CD14-positive monocyte (primary cell): ENCODE results near the gene GHSR. TPM values are rescaled to one million over a fixed set of nuclear protein-coding genes. Genes with fewer than 3 reads are reported as not detected.

Experiments
- DNase-seq, 3 donors: peaks; one replicate each; pipeline ENCODE4 v3.0.0-alpha.2; 2011 to 2022
- H2AFZ ChIP-seq: 2 replicates; pipeline ENCODE4 v1.6.0; 2012; ENCODE audit warnings: mild to moderate bottlenecking, low read depth, low read length, inconsistent platforms; ENCODE audit not compliant: insufficient read depth, poor library complexity, severe bottlenecking
- H3K27ac ChIP-seq, 2 donors: 1 replicate in 1 of 2; 2 replicates in 1 of 2; pipeline ENCODE4 v1.5.1; 2012 to 2013; ENCODE audit warnings: low read length in 2 of 2, control low read depth in 1 of 2, inconsistent platforms in 1 of 2, low read depth in 1 of 2, mild to moderate bottlenecking in 1 of 2
- H3K27me3 ChIP-seq, 2 donors: one replicate each; pipeline versions ENCODE4 v1.6.0 to v1.6.1; 2011 to 2013; ENCODE audit warnings: low read length in 2 of 2; ENCODE audit not compliant: control insufficient read depth in 2 of 2, insufficient read depth in 2 of 2
- H3K36me3 ChIP-seq, 2 donors: replicated peaks in 1 of 2; 1 replicate in 1 of 2; 2 replicates in 1 of 2; pipeline versions ENCODE4 v1.5.1 to v1.6.1; 2012 to 2013; ENCODE audit warnings: low read length in 2 of 2, control low read depth in 1 of 2, inconsistent platforms in 1 of 2, mild to moderate bottlenecking in 1 of 2; ENCODE audit not compliant: insufficient read depth in 2 of 2, control insufficient read depth in 1 of 2
- H3K4me1 ChIP-seq, 2 donors: 1 replicate in 1 of 2; 2 replicates in 1 of 2; pipeline versions ENCODE4 v1.5.1 to v1.6.1; 2012 to 2013; ENCODE audit warnings: low read length in 2 of 2, control low read depth in 1 of 2, inconsistent platforms in 1 of 2, mild to moderate bottlenecking in 1 of 2, moderate library complexity in 1 of 2; ENCODE audit not compliant: insufficient read depth in 2 of 2, control insufficient read depth in 1 of 2
- H3K4me2 ChIP-seq: replicated peaks from 2 replicates; pipeline ENCODE3; 2012; ENCODE audit warnings: low read length, moderate library complexity, mild to moderate bottlenecking; ENCODE audit not compliant: poor library complexity, severe bottlenecking; ENCODE audit errors: extremely low read depth
- H3K4me3 ChIP-seq, 3 experiments: fragments of 200-600 bp in 1 of 3; sonication (generic) in 1 of 3; replicated peaks in 1 of 3; 1 replicate in 2 of 3; 2 replicates in 1 of 3; pipeline ENCODE4 v1.5.1; 2011 to 2013; ENCODE audit warnings: low read length in 3 of 3, mild to moderate bottlenecking in 3 of 3, control low read depth in 2 of 3, low read depth in 2 of 3, inconsistent platforms in 1 of 3, moderate library complexity in 1 of 3
- H3K79me2 ChIP-seq: 2 replicates; pipeline ENCODE4 v1.6.0; 2012; ENCODE audit warnings: mild to moderate bottlenecking, control low read depth, inconsistent platforms, low read length, moderate library complexity; ENCODE audit not compliant: insufficient read depth
- H3K9ac ChIP-seq: 2 replicates; pipeline ENCODE4 v1.6.0; 2017; ENCODE audit warnings: low read length, mild to moderate bottlenecking; ENCODE audit not compliant: insufficient read depth, poor library complexity, severe bottlenecking
- H3K9me3 ChIP-seq, 2 donors: replicated peaks in 1 of 2; 1 replicate in 1 of 2; 2 replicates in 1 of 2; pipeline versions ENCODE4 v1.5.1 to v1.6.1; 2012 to 2013; ENCODE audit warnings: low read length in 2 of 2, control low read depth in 1 of 2; ENCODE audit not compliant: control insufficient read depth in 1 of 2, insufficient read depth in 1 of 2
- H4K20me1 ChIP-seq: 2 replicates; pipeline ENCODE4 v1.6.0; 2012; ENCODE audit warnings: mild to moderate bottlenecking, low read length, control low read depth, moderate library complexity; ENCODE audit not compliant: insufficient read depth
- H3K27ac Mint-ChIP-seq, 7 donors: one replicate each; pipeline ENCODE4 v1.8.0; 2020; ENCODE audit warnings: mild to moderate bottlenecking in 7 of 7, mixed read lengths in 7 of 7, moderate library complexity in 6 of 7, inconsistent platforms in 2 of 7
- H3K27me3 Mint-ChIP-seq, 3 donors: one replicate each; pipeline ENCODE4 v1.8.0; 2021 to 2022; ENCODE audit warnings: low read depth in 3 of 3, mild to moderate bottlenecking in 3 of 3, mixed read lengths in 3 of 3, moderate library complexity in 3 of 3, inconsistent platforms in 1 of 3
- H3K36me3 Mint-ChIP-seq, 2 donors: one replicate each; pipeline ENCODE4 v1.8.0; 2020; ENCODE audit warnings: mixed read lengths in 2 of 2, inconsistent platforms in 1 of 2, mild to moderate bottlenecking in 1 of 2
- H3K4me1 Mint-ChIP-seq: one replicate; pipeline ENCODE4 v1.8.0; 2020; ENCODE audit warnings: mild to moderate bottlenecking, mixed read lengths
- H3K4me3 Mint-ChIP-seq, 2 donors: one replicate each; pipeline ENCODE4 v1.8.0; 2020; ENCODE audit warnings: mild to moderate bottlenecking in 2 of 2, mixed read lengths in 2 of 2, moderate library complexity in 1 of 2
- H3K9me3 Mint-ChIP-seq, 7 donors: one replicate each; pipeline ENCODE4 v1.8.0; 2020 to 2022; ENCODE audit warnings: mixed read lengths in 7 of 7, mild to moderate bottlenecking in 6 of 7, moderate library complexity in 6 of 7, inconsistent platforms in 2 of 7
- WGBS: methylation state at CpG from one replicate; pipeline ENCODE4 v1.1.5; 2013; ENCODE audit warnings: missing lambda C conversion rate; ENCODE audit not compliant: insufficient coverage; 5-methylcytosine and 5-hydroxymethylcytosine counted together
- intact Hi-C, 2 donors: fragments of 100-400 bp; cut with micrococcal nuclease; formaldehyde crosslinking; loops; one replicate each; pipeline versions ENCODE4 v1.15.0 to v1.15.1; 2023
- polyA plus RNA-seq, 3 donors: library from polyadenylated mRNA; depleted of rRNA in 1 of 3; unstranded in 2 of 3; stranded (reverse) in 1 of 3; fragments of 300-500 nt in 2 of 3; fragments of >200 nt in 1 of 3; fragmentation: Illumina TruSeq in 2 of 3; gene quantifications; 1 replicate in 2 of 3; 2 replicates in 1 of 3; pipeline ENCODE4 v1.2.3, GENCODE V29; 2012 to 2021
- TF ChIP-seq, protein P1 (sequence below): fragments of 200-600 bp; IDR thresholded peaks from one replicate; pipeline ENCODE4 v1.8.0; 2022; ENCODE audit warnings: antibody characterized with exemption, mild to moderate bottlenecking

GHSR gene
- polyA plus RNA-seq, 3 donors: not detected

GRCh38 chr3:172402892-172403643 lies 45.2 kb downstream of the GHSR start:
- H4K20me1 ChIP-seq: no peaks in the 10 kb centered on the region
- H3K4me3 ChIP-seq: no peak overlapping the region
- peaks cover 21 to 40% of the 10 kb centered on the region in 2 donors for H3K36me3 ChIP-seq
- no peak overlapping the region for H3K9ac ChIP-seq
- no peaks in the 10 kb centered on the region for H3K79me2 ChIP-seq
- H3K4me3 Mint-ChIP-seq: no peak overlapping the region
- no peaks in the 10 kb centered on the region for H3K4me1 ChIP-seq
- H3K27ac ChIP-seq: no peak overlapping the region
- H3K4me2 ChIP-seq: no peak overlapping the region
- no peaks in the 10 kb centered on the region for H3K4me1 Mint-ChIP-seq
- H3K27me3 Mint-ChIP-seq: peaks cover 0 to 4% (median under 1%) of the 10 kb centered on the region in 3 donors
- H3K9me3 ChIP-seq: no peaks in the 10 kb centered on the region
- intact Hi-C loops: no loop called here
- WGBS: no CpG with 5 or more reads among the region's 8 CpGs
- H3K27ac Mint-ChIP-seq: no peak overlapping the region
- no peaks in the 10 kb centered on the region for H3K27me3 ChIP-seq
- no peak for DNase-seq
- H3K36me3 Mint-ChIP-seq: peaks cover 37 to 43% of the 10 kb centered on the region in 2 donors
- H3K9me3 Mint-ChIP-seq: peaks cover 0 to 3% (median 0%) of the 10 kb centered on the region in 7 donors
- H2AFZ ChIP-seq: no peak overlapping the region
- TF ChIP-seq, protein P1, sequence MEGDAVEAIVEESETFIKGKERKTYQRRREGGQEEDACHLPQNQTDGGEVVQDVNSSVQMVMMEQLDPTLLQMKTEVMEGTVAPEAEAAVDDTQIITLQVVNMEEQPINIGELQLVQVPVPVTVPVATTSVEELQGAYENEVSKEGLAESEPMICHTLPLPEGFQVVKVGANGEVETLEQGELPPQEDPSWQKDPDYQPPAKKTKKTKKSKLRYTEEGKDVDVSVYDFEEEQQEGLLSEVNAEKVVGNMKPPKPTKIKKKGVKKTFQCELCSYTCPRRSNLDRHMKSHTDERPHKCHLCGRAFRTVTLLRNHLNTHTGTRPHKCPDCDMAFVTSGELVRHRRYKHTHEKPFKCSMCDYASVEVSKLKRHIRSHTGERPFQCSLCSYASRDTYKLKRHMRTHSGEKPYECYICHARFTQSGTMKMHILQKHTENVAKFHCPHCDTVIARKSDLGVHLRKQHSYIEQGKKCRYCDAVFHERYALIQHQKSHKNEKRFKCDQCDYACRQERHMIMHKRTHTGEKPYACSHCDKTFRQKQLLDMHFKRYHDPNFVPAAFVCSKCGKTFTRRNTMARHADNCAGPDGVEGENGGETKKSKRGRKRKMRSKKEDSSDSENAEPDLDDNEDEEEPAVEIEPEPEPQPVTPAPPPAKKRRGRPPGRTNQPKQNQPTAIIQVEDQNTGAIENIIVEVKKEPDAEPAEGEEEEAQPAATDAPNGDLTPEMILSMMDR: no peak

DNA sequence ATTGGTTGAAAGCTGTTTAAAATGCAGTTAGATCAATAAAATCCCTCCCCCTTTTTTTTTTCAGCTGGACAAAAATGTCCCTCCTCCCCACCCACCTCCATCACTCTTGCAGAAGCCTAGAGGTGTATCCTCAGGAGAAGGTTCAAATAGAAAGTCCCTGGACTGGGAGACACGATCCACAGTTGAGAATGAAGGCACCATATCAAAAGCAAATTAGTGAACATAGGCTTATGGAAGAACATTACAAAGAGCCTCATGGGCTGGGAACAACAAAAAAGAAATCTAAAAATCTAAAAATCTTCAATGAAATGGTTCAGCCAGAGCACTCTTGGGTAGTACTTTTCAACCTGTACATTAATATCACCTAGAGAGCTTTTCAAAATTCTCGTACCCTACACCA lies 46.2 kb downstream of the GHSR start:
- intact Hi-C loops: no loop called here

More for the DNA sequence above, 46.2 kb downstream of the GHSR start:
- no CpG with 5 or more reads among the region's 2 CpGs for WGBS
- Mint-ChIP-seq H3K9me3 (peaks cover 0 to 3% (median 0%) of the 10 kb centered on the region in 7 donors), H3K36me3 (peaks cover 42 to 50% of the 10 kb centered on the region in 2 donors), H3K27ac (no peak overlapping the region), H3K27me3 (peaks cover 0 to 4% (median 0%) of the 10 kb centered on the region in 3 donors), H3K4me1 (no peaks in the 10 kb centered on the region), H3K4me3 (no peak overlapping the region)
- no peaks in the 10 kb centered on the region for H3K9me3 ChIP-seq
- peaks cover 29 to 50% of the 10 kb centered on the region in 2 donors for H3K36me3 ChIP-seq
- no peak for DNase-seq
- no peaks in the 10 kb centered on the region for H4K20me1 ChIP-seq
- H3K27ac ChIP-seq: no peak overlapping the region
- no peak overlapping the region for H3K9ac ChIP-seq
- no peak overlapping the region for H3K4me2 ChIP-seq
- H3K4me1 ChIP-seq: no peaks in the 10 kb centered on the region
- no peaks in the 10 kb centered on the region for H3K79me2 ChIP-seq
- no peak overlapping the region for H3K4me3 ChIP-seq
- H2AFZ ChIP-seq: no peak overlapping the region
- no peaks in the 10 kb centered on the region for H3K27me3 ChIP-seq
- TF ChIP-seq, protein P1: no peak
